Measurements from ENCODE around the gene HOOK2. TPM values are rescaled to one million over a fixed set of nuclear protein-coding genes. Genes with fewer than 3 reads are reported as not detected.
A peak's percentile ranks its signal among the peaks of the same experiment; 100 is the strongest.

HOOK2 gene
- total and polyA plus RNA-seq, 9 of the 15 experiments (the other 6 are each of a cell fraction or from before 2014, with no cell fraction given) = 1.3 to 17.2 (median 9.9) TPM

- no peak for TF ChIP-seq RNF219 (CRISPR knock-in tag; IDR thresholded peaks at IDR 0.05)
- TF ChIP-seq SUPT5H (IDR thresholded peaks at IDR 0.05) = no peak
- TF ChIP-seq PML (IDR thresholded peaks at IDR 0.05; ENCODE audit: low read length) = peak; percentile 92
- TF ChIP-seq, protein P1, sequence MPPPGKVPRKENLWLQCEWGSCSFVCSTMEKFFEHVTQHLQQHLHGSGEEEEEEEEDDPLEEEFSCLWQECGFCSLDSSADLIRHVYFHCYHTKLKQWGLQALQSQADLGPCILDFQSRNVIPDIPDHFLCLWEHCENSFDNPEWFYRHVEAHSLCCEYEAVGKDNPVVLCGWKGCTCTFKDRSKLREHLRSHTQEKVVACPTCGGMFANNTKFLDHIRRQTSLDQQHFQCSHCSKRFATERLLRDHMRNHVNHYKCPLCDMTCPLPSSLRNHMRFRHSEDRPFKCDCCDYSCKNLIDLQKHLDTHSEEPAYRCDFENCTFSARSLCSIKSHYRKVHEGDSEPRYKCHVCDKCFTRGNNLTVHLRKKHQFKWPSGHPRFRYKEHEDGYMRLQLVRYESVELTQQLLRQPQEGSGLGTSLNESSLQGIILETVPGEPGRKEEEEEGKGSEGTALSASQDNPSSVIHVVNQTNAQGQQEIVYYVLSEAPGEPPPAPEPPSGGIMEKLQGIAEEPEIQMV (tag; conservative IDR thresholded peaks at IDR 0.05; ENCODE audit: low read depth) = no peak
- TF ChIP-seq MCM2 (IDR thresholded peaks at IDR 0.05; ENCODE audit: low read depth) = no peak
These were observed 9.1 kb upstream of the HOOK2 start (continued) for GRCh38 chr19:12784394-12784870.

DNA sequence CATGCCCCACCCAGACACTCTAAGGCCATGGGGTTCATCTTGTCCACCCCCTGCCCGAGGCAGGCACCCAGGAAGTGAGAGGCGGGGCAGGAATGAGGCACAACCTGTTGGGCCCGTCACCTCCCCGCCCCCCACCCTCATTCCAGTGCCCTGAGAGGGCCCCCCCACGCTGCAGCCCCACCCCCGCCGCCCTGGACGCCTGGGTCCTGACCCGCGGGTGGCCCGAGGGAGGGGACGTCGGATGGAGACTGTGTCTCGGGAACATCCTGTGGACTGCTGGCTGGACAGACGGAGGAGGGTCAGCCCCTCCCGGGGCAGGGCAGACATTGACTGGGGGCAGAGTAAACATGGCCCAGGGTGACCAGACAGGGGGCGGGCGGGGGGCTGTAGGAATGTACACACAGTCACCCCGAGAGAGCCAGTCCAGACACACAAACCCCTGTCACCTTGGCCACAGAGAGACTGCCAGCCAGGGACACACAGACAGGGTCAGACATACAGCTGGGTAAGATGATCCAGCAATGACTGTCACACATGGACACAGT lies 8.6 kb upstream of the HOOK2 start:
- Histone ChIP-seq H3K4me3 (no peak overlapping the region; the same call in 1 of the 2 replicates), H3K27ac (ENCODE audit: extremely low read depth, low read depth, low read length) (peak overlapping the region; percentile 97), H3K36me3 (ENCODE audit: control insufficient read depth, insufficient read depth, low read length) (no peaks in the 10 kb centered on the region), H3K79me2 (ENCODE audit: control insufficient read depth, insufficient read depth, low read length) (peaks cover 3% of the 10 kb centered on the region; the same call in 1 of the 3 replicates), H3K27me3 (ENCODE audit: control insufficient read depth in 2 of 2, insufficient read depth in 2 of 2, low read length in 2 of 2) (no peaks in the 10 kb centered on the region), H3K9ac (ENCODE audit: insufficient read depth in 1 of 2, low read depth in 2 of 2, low read length in 2 of 2) (peak overlapping the region; percentile 73 to 89), H3K9me3 (replicated peaks; ENCODE audit: control insufficient read depth, insufficient read depth, low read depth, low read length) (no peaks in the 10 kb centered on the region), H3K9me1 (ENCODE audit: control insufficient read depth, insufficient read depth, low read length) (no peaks in the 10 kb centered on the region), H3K4me2 (ENCODE audit: insufficient read depth, low read length) (peak overlapping the region; percentile 95), H3K4me1 (replicated peaks in 1 of 2; ENCODE audit: control insufficient read depth in 2 of 2, insufficient read depth in 2 of 2, low read length in 2 of 2) (peaks cover 69 to 72% of the 10 kb centered on the region in 2 experiments), H4K20me1 (replicated peaks; ENCODE audit: control insufficient read depth, insufficient read depth, low read length) (no peaks in the 10 kb centered on the region), H2AFZ (ENCODE audit: low read depth, low read length) (peak overlapping the region; percentile 82)
- peak; percentile 12 for ATAC-seq
- in situ Hi-C loops (cut with MboI) = no loop called here
- ChIA-PET CTCF (ENCODE audit: low intra/inter-chr PET ratio) (interaction anchor here (0.6 kb wide), 1 partner anchor 178 kb away, joined by 4 read pairs; no protein-coding TSS in a partner anchor), POLR2A (no interaction called here)
- FAIRE-seq = no peak
- peak in 3 of 4 experiments; percentile 38 to 68 (median 38) for DNase-seq (ENCODE audit: extremely low read depth in 1 of 4, low spot score in 3 of 4)
- intact Hi-C loops (cut with micrococcal nuclease) = no loop called here
- no TSS peak for BruUV-seq (replicated peaks)
- WGBS (ENCODE audit: insufficient coverage, low coverage, missing lambda C conversion rate) = 2% methylated on average over 13 of the region's 19 CpGs
- TF ChIP-seq ZFP30 (CRISPR knock-in tag; IDR thresholded peaks at IDR 0.05; ENCODE audit: borderline replicate concordance) = no peak
- TF ChIP-seq ZFX (CRISPR knock-in tag; IDR thresholded peaks at IDR 0.05) = peak; percentile 40; the same call in 1 of the 2 replicates
- TF ChIP-seq NCOA4 (IDR thresholded peaks at IDR 0.05; ENCODE audit: partially characterized antibody) = no peak
- TF ChIP-seq, protein P2, sequence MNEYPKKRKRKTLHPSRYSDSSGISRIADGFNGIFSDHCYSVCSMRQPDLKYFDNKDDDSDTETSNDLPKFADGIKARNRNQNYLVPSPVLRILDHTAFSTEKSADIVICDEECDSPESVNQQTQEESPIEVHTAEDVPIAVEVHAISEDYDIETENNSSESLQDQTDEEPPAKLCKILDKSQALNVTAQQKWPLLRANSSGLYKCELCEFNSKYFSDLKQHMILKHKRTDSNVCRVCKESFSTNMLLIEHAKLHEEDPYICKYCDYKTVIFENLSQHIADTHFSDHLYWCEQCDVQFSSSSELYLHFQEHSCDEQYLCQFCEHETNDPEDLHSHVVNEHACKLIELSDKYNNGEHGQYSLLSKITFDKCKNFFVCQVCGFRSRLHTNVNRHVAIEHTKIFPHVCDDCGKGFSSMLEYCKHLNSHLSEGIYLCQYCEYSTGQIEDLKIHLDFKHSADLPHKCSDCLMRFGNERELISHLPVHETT (CRISPR knock-in tag; conservative IDR thresholded peaks at IDR 0.05 in 1 of 2, IDR thresholded peaks at IDR 0.05 in 1 of 2) = no peak
- TF ChIP-seq DLX4 (CRISPR knock-in tag; IDR thresholded peaks at IDR 0.05) = no peak
- TF ChIP-seq FOXK1 (CRISPR knock-in tag; IDR thresholded peaks at IDR 0.05; ENCODE audit: borderline replicate concordance) = no peak
- no peak for TF ChIP-seq BRD4 (IDR thresholded peaks at IDR 0.05)
- TF ChIP-seq POLR3A (IDR thresholded peaks at IDR 0.05; ENCODE audit: borderline replicate concordance, extremely low read depth, insufficient read depth, insufficient read length) = no peak
- no peak for TF ChIP-seq KDM2B (CRISPR knock-in tag; IDR thresholded peaks at IDR 0.05)
